GM18505 (cell line): ENCODE data around the gene ENPEP.
"Not testable (repeated sequence)": the region's sequence is repeated elsewhere in the genome, so short reads cannot be mapped to it uniquely, and the experiment has no call there.

ENCODE experiments used
- ATAC-seq: cut with Tn5 transposase; IDR thresholded peaks from one replicate; pipeline ENCODE4 v1.9.1; 2021; ENCODE audit not compliant: unreplicated experiment
- POLR2A ChIP-seq: IDR thresholded peaks from 4 replicates; pipeline ENCODE4 v1.6.1; 2011; ENCODE audit warnings: borderline replicate concordance; ENCODE audit not compliant: insufficient read depth, insufficient read length; ENCODE audit errors: extremely low read depth

ENPEP gene, protein sequence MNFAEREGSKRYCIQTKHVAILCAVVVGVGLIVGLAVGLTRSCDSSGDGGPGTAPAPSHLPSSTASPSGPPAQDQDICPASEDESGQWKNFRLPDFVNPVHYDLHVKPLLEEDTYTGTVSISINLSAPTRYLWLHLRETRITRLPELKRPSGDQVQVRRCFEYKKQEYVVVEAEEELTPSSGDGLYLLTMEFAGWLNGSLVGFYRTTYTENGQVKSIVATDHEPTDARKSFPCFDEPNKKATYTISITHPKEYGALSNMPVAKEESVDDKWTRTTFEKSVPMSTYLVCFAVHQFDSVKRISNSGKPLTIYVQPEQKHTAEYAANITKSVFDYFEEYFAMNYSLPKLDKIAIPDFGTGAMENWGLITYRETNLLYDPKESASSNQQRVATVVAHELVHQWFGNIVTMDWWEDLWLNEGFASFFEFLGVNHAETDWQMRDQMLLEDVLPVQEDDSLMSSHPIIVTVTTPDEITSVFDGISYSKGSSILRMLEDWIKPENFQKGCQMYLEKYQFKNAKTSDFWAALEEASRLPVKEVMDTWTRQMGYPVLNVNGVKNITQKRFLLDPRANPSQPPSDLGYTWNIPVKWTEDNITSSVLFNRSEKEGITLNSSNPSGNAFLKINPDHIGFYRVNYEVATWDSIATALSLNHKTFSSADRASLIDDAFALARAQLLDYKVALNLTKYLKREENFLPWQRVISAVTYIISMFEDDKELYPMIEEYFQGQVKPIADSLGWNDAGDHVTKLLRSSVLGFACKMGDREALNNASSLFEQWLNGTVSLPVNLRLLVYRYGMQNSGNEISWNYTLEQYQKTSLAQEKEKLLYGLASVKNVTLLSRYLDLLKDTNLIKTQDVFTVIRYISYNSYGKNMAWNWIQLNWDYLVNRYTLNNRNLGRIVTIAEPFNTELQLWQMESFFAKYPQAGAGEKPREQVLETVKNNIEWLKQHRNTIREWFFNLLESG

DNA sequence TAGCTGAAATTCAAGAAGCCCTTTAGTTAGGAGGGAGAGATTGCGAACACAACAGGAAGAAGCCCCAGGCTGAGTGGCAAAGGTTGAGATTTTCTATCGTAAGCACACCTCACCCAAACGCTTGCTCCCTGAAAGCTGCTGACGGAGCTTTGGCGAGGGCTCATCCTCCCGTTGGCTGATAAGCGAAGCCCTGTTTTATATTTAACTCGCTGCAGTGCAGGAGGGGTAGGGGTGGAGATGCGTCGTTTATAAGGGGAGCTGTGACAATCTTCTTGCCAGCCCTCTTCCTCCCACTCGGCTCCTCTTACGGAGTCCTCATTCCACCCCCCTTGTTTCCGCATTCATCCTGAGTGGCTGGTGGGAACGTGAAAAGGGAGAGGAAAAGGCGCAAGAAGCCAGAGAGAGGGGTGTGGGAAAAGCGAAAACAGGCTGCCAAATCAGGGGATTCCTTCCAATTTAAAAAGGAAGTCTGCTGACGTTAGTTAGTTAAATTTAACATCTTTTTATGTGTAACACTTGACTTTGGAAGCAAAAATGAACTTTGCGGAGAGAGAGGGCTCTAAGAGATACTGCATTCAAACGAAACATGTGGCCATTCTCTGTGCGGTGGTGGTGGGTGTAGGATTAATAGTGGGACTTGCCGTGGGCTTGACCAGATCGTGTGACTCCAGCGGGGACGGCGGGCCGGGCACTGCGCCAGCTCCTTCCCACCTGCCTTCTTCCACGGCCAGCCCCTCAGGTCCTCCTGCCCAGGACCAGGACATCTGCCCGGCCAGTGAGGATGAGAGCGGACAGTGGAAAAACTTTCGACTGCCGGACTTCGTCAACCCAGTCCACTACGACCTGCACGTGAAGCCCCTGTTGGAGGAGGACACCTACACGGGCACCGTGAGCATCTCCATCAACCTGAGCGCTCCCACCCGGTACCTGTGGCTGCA, at the start of gene ENPEP:
Gene ENPEP (plus strand): TSS at position 275 of the 938 bp plus-strand sequence. CDS start 260 bp downstream, at position 535.
- ATAC-seq, result no peak
- no peak for TF ChIP-seq POLR2A

DNA sequence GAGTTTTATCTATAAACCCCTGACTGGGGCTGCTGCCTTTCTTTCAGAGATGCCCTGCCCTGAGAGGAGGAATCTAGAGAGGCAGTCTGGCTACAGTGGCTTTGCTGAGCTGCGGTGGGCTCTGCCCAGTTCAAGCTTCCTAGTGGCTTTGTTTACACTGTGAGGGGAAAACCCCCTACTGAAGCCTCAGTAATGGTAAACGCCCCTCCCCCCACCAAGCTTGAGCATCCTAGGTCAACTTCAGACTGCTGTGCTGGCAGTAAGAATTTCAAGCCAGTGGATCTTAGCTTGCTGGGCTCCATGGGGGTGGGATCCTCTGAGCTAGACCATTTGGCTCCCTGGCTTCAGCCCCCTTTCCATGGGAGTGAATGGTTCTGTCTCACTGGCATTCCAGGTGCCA, 44.1 kb upstream of the ENPEP start:
- ATAC-seq, result not testable (repeated sequence)

DNA sequence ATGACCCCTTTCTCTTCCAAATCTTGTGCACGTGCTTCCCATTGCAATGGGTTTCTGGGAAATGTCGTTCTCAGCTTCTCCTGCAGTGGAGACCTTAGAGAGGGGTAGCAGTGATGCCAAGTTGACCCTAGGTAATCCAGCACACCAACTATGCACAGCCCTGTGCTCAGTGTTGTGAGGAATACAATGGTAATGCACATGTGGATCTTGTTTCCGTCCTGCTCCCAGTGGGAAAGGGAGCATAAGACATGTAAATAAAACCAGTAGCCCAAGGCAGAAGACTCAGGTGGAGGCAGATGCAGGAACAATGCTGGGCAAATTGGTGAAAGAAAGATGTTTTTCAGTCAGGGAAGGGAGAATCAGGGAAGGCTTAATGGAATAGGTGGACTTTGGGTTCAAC, 38.7 kb upstream of the ENPEP start:
- not testable (repeated sequence) for ATAC-seq

DNA sequence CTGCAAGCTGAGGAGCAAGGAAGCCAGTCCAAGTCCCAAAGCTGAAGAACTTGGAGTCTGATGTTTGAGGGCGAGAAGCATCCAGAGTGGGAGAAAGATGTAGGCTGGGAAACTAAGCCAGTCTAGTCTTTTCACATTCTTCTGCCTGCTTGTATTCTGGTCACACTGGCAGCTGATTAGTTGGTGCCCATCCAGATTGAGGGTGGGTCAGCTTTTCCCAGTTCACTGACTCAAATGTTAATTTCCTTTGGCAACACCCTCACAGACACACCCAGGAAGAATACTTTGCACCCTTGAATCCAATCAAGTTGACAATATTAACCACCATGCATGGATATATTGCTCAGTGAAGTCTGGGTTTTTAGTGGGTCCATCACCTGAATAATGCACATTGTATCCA, 36.7 kb upstream of the ENPEP start:
- ATAC-seq, result not testable (repeated sequence)

DNA sequence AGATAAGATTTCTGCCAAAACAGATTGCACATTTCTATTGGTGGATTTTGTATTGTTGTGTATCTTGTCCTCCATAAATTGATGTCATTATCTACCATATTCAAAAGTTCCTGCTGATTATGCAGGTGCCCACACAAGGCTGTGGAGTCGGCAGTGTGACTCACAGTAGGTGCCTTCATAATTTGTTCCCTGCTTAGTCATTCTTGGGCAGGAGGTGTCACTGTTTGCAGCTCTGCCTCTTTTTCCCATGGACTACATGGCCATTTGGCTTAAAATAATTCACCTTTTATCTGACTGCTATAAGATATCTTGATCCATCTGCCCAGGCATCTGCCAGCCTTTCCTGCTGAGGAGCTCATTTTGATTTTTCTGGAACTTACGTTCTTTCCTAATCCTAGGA, 33.6 kb upstream of the ENPEP start:
- ATAC-seq, result no peak
- TF ChIP-seq POLR2A, result no peak

DNA sequence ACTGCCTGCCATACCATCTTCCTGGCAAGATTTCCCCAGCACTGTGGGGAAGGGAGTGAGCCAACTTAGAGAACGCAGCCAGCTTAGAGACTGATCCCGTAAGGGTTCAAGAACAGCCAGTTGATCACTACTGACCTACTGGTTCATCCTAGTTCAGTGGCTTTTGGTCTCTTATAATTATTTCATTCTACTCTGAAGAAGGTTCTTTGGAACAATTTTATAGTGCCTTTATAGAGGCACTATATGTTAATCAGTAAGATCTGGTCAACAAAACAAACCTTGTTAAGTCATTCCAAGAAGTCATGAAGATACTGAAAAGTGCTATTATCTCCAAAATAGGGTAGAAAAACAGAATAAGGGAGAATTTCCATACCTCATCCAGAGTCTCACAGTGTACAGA, 33.2 kb upstream of the ENPEP start:
- ATAC-seq, result no peak
- TF ChIP-seq POLR2A, result no peak

DNA sequence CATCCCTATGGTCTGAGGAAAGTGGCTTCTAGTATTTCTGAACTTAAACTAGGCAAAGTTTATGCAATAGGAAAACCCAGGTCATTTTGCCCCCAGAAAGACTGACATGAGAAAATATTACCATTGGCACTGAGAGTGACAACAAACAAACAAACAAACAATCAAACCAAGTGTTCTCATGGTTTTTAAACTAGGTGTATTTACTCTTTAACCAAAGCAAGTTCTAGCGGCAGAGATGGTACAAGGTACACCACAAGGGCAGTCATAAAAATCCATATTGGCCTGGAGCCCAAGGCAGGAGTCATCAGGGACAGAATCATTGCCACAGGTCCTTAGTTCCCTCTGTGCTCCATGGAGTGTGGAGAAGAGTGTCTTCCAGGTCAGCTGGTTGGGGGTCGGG, 26.0 kb upstream of the ENPEP start:
- no peak for TF ChIP-seq POLR2A

DNA sequence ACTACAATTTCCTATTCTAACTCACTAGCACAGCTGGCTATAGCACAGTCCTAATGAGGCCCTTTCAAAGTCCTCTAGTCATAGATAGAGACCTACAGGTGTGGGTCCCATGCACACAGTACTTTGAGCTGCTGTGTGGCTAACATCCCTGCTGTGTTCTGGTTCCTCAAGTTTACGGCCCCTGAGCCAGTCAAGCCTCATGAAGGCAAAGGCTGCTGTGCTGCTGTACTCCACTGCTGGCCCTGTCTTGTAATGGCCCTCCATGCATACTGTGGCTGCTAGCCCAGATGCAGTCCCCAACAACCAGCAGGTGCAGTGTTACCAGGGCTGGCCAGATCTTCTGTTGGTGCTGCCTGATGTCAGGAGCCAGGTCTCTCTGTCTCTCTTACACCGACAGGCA, 23.4 kb upstream of the ENPEP start:
- TF ChIP-seq POLR2A, result no peak
- no peak for ATAC-seq

More for the DNA sequence above, 26.0 kb upstream of the ENPEP start:
- ATAC-seq, result no peak

DNA sequence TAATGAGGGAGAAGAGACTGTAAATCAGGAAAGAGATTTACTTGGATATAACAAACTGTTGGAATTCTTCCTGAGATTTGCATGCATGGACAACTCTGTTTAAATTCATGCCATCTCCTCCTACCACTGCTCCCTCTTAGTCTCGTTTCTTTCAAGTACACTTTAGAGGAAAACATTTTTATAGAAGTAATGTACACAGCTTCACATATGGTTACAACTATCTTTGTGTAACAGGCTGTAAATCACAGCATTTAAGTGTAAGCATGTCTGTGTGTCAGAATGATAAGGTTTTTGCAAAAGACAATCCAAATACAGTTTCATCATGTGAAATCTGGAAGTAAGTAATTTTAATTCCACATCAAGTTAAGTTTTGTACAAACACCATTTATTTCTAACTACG, 21.5 kb upstream of the ENPEP start:
- ATAC-seq, result no peak
- TF ChIP-seq POLR2A, result no peak

DNA sequence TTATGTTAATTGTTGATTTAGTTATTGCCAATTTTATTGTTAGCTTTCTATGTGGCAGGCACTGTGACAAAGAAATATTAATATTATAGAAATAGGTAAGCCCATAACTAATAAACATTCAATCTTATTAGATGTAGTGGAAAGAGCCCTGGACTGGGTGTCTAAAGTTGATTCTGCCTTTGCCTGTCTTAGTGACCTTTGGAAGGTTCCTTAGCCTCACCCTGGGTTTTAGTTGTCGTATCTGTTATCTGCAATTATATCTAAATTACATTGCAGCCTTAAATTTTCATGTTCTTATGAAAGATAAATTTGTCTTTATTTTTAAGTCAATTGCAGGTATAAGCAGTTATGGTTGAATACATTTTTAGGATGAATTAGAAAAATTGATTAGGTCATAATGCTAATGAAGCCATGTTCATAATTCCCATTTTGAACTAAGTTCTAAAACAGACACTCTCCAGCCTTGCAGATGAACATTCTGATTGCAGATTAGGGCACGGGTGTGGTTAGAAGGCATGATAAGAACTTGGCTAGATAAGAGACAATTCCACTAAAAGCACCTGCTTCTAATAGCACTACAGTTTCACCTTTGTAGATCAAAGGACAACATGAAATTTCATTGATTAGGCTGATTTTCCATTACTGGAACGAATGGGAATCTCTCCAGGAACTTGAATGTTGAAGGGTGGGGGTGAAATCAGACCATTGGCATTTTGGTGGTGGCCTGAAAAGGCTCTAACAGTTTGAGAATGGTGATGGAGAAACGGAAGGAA, 17.3 kb upstream of the ENPEP start:
- no peak for TF ChIP-seq POLR2A
- no peak for ATAC-seq

DNA sequence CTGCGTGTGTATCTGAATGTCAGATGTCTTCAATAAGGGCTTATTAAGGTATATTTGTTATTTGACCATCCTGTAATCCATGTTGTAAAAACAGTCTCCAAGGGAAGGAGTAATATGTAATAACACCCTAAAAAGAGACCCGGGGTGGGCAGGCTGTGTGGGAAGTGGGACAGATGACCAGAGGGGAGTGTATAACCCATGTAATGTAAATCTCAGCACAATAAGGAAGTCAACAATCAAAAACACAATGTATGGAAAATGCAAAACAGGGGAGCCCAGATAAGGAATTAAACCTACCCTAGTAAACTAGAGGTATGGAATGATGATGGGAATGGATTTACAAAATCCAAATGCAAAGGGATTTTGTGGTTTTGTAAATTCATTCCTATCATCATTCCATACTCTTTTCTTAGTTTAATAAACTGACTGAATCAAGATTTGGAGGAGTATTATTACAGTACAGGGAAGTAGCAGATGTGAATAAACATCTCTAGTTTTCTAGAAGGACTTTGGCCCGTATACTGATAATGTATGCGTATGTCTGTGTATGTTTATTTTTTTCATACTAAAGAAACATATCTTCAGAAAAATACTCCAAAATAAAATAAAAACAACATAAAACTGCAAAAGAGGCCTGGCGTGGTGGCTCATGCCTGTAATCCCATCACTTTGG, 15.7 kb upstream of the ENPEP start:
- ATAC-seq, result no peak
- no peak for TF ChIP-seq POLR2A

DNA sequence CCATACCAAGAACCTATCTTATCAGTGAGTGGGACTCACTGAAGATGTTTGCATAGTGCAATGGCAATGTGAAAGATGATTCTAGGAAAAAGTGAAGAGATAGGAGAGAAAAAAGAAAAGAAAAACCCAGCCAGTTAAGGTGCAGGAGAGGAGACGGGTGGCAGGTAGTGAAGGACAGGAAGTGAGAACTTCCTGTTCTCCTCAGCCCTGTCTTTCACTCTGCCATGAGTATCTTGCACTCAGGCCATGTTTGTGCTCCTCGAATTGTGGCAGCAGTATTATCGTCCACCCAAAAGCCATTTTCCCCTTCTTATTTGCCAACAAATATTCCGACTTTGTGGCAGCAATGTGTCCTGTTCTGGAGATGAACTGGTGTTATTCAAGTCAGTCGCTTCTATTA, 8.6 kb upstream of the ENPEP start:
- ATAC-seq, result no peak
- no peak for TF ChIP-seq POLR2A
